HG02973 (cell line): ENCODE measurements around the gene PLCB4.

Experiments
- ATAC-seq: cut with Tn5 transposase; IDR thresholded peaks from one replicate; pipeline ENCODE4 v1.9.1; 2021; ENCODE audit warnings: moderate library complexity; ENCODE audit not compliant: unreplicated experiment

PLCB4 gene

GRCh38 chr20:9059931-9060330, 9.0 kb upstream of the PLCB4 start:
- no peak for ATAC-seq

- ATAC-seq, result no peak
These were observed 7.5 kb upstream of the PLCB4 start for GRCh38 chr20:9061434-9061833.

DNA sequence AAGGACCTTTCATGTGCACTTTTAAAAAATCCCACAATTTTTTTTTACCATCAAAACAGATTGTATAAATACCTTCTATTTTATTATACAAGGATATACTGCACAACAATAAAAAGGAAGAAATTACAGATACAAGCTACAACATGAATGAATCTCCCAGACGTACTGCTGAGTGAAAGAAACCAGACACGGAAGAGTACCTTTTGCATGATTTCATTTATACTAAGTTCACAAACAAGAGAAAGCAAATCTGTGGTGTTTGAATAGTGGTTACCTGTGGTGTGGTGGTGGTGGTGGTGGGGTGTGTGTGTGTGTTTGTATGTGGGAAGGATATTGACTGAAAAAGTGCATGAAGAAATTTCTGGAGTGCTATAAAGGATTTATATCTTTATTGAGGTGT, 6.8 kb upstream of the PLCB4 start:
- ATAC-seq, result no peak

- ATAC-seq, result no peak
These were observed 2.7 kb upstream of the PLCB4 start for GRCh38 chr20:9066191-9066590.

- ATAC-seq, result no peak
These were observed 570 bp upstream of the PLCB4 start for GRCh38 chr20:9068233-9068801.

GRCh38 chr20:9070304-9070703, 1.4 kb downstream of the PLCB4 start:
- no peak for ATAC-seq

- ATAC-seq, result no peak
These were observed 3.3 kb downstream of the PLCB4 start for GRCh38 chr20:9071976-9072726.

GRCh38 chr20:9072861-9073500, 4.1 kb downstream of the PLCB4 start:
- no peak for ATAC-seq

DNA sequence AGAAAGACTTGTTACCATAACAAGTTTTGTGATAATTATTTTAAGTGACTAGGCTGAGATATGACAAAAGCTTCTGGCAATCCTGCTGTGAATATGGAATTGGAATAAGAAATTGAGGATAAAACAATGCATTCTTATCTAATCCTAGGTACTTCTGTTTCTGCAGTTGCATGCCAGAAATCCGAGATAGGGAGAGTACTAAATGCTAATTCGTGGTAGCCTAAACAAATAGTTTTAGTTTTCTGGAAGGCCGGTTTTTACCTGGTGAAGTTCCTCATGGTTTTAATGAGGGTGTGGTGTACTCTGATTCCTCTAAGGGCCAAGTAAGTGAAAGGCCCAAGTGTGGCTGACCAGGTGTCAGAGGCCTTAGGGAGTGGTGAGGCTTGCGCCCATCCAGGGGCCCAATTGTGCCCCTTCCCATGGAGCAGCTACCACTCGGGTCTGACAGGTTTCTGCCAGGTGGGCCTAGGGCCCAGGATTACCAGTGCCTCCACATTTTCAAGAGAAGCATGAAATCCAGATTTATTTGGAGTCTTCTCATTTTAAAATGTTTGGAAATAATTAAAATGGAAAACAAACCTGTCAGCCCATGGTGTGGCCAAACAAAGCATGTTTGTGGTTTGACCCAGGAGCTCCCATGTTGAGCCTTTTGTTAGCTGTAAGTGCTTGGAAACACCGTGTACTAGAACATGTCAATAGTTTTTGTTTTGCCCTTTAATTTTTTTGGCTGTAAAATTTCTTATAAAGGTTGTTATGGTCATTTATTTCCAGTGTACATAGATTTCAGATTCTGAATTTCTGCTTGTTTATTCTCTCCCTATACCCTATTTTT, 6.6 kb downstream of the PLCB4 start:
- ATAC-seq, result no peak

GRCh38 chr20:9076440-9076839, 7.6 kb downstream of the PLCB4 start:
- no peak for ATAC-seq

DNA sequence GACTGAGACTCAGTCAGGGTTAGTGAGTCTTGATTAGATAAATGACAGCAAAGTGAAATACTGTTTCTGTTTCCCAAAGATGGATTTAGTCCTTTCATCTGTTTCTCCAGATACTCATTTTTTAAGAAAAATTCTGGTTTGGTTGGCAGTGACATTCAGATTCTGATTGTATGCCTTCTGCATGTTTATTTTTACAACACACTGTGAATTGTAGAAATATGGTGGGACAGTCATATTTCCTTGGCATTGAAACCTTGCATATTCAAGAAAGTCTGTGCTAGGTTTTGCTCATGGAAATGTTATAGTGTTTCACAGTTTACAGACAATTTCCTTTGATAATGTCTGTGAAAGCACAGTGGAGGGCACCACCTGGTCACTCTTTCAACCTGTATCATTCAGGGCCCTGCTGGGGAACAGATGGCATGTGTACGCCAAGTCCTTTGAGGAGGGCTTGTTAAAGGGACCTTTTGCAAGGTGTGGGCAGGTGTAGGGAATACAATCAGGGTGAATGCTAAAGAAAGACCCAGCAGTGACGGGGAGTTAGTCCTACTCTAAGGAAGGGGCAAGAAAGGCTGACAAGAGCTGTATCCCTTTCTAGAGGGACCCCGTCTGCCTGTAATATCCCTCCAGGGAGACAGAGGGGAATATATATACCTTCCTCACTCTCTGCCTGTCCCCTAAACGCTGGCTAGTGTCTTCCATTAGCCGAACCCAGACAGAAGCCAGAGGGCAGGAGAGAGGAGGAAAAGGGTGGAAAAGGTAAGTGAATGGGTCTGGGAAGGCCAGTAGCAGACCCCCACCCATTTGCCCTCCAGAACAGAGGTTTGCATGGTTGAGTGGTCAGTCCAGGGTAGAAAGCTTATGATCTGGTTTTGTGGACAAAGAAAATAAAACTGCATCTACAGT, 10.2 kb downstream of the PLCB4 start:
- no peak for ATAC-seq

- ATAC-seq, result no peak
These were observed 12.6 kb downstream of the PLCB4 start for GRCh38 chr20:9081423-9081966.

- ATAC-seq, result no peak
These were observed 13.9 kb downstream of the PLCB4 start for GRCh38 chr20:9082741-9083140.

- no peak for ATAC-seq
These were observed 18.8 kb downstream of the PLCB4 start for GRCh38 chr20:9087531-9088217.

DNA sequence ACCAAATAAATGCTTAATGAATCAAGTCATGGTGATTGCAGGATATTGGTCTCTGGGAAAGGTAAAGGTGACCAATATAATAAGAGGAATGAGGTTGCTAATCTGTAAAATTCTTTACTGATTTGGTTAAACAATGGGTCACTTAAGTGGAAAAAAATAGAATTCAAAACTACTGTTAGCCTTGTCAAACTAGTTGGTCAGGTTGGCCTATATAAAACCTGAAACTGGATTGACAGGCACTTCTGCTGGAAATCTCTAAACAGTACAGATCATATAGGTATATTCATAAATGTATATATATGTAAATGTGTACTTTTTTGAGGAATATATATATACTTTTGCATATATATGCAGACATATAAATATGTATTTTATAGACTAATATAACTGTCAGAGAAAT, 19.7 kb downstream of the PLCB4 start:
- no peak for ATAC-seq

GRCh38 chr20:9092113-9092512, 23.2 kb downstream of the PLCB4 start:
- no peak for ATAC-seq

DNA sequence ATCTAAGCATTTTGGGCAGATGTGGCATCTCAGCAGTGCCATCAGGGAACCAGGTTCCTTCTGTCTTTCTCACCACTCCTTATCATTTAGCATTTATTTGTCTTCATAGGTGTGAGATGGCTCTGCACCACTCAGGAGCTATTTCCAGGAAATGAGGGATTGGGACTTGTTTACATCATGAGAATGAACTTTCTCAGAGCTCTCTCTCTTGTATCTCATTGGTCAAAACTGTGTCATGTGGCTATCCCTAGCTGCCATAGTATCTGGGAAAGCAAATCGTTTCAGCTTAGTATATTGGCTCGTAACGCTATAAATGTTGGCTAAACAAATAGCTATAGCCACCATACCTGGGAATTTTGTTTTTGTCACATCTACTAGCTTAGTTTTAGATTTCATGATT, 23.8 kb downstream of the PLCB4 start:
- no peak for ATAC-seq

- ATAC-seq, result no peak
These were observed 24.5 kb downstream of the PLCB4 start for GRCh38 chr20:9093218-9093957.

- ATAC-seq, result no peak
These were observed 30.5 kb downstream of the PLCB4 start for GRCh38 chr20:9099372-9099771.
